Measurements from ENCODE around the gene DTNB.
"Not testable (repeated sequence)": the region's sequence is repeated elsewhere in the genome, so short reads cannot be mapped to it uniquely, and the experiment has no call there.

Gene DTNB

DNA sequence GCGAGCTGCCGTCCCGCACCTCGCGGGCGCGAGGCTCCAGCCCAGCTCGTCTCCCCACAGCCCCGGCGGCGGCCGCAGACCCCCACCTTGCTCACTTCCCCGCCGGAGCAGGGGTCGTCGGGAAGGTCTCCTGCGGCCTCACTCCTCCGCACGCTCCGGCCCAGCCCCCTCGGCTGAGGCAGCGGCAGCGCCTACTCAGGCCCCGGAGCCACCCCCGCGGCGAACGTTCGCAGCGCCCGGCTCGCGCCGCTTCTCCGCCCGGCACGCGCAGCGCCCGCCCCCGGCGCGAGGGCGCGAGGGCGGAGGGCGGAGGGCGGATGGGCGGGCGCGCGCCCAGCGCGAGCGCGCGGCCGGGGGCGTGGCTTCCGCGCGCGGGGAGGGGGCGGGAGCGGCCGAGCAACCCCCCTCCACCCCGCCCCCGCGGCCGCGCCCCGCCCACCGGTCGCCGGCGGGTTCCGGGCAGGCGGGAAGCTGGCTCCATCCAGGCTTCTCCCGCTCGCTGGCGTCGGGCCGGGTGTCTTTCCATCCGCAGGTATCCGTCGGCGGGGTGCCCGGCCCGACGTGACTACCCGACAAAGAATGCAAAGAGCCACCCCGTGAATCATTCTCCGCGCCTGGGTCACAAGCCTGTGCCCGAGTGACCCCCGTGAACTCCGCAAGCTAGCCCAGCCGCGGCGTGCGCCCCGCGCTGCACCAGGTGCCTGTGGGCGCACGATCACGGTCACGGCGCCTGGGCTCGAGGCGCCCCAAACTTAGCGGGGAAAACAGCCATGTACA lies at the start of gene DTNB:
DTNB (minus strand) TSS at position 278 of the 777 bp plus-strand sequence. CDS start 20,917 bp downstream, outside the sequence.
- peak; percentile 69 to 84 for DNase-seq

DNA sequence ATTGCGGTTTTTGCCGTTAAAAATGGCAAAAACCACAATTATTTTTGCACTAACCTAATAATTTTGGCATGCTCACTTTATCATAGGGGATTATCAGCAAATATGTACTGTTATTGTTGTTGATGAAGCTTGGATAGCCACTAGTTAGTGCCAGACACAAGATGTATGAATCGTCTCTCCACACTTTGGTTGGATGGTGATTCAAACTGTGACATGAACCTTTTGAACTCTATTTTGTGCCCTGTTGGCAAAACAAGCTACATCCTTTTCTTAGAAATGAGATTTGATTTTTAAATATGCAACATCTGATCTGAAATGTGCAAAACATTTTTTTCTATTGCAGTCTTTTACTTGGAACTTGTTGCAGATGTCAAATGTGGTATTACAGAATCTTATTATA lies 48.8 kb upstream of the DTNB start:
- DNase-seq, result no peak

DNA sequence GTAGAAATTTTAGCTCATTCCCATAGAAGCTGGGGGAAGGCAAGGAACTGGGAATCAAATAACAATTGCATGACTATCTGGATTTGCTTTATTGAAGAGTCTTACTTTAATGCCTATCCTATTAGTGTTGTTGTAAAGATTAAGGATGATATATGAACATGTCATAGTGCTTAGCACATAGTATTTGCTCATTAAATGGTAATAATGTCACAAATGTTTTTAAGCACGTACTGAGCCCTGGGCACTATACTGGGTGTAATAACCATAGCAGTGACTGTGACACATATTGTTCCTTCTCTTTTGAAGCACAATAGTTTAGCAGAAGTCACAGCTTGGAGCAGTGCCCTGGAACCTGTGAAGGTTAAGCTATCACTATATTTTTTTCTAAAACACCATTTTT lies 47.2 kb upstream of the DTNB start:
- DNase-seq, result no peak

DNA sequence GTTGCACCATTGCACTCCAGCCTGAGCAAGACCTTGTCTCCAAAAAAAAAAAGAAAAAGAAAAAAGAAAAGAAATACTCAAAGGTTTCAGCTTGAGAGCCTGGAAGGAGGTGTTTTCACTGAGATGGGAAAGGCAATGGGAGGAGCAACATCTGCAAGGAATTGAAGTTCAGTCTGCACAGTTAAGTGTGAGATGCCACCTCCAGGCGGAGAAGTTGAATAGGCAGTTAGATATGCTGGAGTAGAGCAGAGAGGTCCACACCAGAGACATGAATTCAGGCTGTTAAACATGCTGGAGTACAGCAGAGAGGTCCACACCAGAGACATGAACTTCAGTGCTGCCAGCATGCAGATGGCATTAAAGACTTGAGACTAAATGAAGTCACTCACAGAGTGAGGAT lies 41.4 kb upstream of the DTNB start:
- no peak for DNase-seq

DNA sequence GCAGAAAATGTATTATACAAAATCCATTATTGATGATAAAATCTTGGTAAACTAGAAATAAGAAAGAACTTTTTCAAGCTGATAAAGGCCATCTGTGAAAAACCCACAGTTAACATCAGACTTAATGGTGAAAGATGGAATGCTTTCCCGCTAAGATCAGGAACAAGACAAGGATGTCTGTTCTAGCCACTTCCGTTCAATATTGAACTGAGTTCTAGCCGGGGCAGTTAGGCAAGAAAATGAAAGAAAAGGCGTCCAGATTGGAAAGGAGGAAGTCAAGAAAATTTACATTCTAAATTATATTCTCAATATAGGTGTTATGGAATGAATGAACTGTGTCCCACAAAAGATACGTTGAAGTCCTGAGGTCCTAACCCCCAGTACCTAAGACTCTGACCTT lies 39.1 kb upstream of the DTNB start:
- DNase-seq, result no peak

- DNase-seq, result no peak
Measured at GRCh38 chr2:25711675-25712354, 38.4 kb upstream of the DTNB start.

- DNase-seq, result no peak
Measured at GRCh38 chr2:25710750-25711149, 37.4 kb upstream of the DTNB start.

DNA sequence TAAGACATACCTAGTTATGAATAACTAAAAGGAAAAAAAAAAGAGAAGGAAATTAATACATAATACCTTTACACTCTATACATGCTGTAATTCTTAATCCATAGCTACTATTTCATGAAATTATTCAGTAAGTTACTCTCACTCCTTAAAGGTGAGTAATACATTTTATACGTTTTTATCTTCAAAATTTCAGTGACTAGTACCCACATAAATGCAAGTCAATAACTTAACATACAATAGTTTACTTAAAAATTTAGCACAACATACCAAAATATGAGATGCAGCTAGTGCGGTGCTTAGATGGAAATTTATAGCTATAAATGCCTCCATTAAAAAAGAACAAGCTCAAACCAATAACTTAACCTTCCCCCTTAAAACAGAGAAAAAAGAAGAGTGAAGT lies 36.0 kb upstream of the DTNB start:
- DNase-seq, result no peak

GRCh38 chr2:25707927-25708590 lies 34.7 kb upstream of the DTNB start:
- DNase-seq, result no peak

DNA sequence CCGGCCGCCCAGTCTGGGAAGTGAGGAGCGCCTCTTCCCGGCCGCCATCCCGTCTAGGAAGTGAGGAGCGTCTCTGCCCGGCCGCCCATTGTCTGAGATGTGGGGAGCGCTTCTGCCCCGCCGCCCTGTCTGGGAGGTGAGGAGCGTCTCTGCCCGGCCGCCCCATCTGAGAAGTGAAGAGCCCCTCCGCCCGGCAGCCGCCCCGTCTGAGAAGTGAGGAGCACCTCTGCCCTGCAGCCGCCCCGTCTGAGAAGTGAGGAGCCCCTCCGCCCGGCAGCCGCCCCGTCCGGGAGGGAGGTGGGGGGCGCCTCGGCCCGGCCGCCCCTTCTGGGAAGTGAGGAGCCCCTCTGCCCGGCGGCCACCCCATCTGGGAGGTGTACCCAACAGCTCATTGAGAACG lies 32.2 kb upstream of the DTNB start:
- DNase-seq, result not testable (repeated sequence)

GRCh38 chr2:25701801-25702200 lies 28.4 kb upstream of the DTNB start:
- no peak for DNase-seq

DNA sequence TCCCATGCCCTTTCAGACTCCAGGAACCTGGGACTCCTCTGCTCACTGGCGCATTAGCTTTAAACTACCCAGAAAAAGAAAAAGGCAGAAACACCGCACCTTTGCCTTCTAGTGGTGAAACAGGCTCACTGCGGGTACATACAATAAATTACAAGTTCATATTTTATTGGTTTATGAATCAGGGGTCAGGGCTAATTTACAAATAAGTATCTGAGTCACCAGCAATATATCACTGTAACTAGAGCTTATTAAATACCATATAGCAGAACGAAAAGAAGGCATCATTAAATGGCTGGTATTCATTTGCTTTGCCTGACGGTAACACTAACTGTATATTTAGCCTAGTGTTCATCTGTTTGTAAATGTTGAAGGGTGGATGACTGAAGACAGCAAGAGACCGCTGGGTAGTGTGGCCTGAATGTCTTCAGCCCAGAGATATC lies 26.9 kb upstream of the DTNB start:
- DNase-seq, result peak; percentile 4 to 18

DNA sequence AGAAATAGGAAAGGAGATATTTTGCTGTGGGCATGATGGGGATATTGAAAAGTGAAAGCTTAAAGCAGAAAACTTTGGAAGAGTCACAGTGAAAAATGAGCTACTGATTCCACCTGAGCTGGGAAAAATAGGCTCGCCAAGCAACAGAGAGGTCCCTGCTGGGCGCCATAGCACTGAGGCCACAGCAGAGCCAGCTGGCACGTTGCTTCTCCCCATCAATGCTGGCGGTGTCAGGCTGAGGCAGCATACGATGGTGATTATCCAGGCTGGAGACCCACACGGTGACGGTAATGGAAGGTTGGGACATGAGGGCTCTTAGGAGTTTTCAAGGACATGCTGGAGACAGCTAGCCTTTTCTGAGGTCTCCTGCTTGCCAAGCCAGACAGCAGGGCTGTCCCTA lies 25.8 kb upstream of the DTNB start:
- DNase-seq, result no peak

- no peak for DNase-seq
Measured at GRCh38 chr2:25698752-25699151, 25.4 kb upstream of the DTNB start.

DNA sequence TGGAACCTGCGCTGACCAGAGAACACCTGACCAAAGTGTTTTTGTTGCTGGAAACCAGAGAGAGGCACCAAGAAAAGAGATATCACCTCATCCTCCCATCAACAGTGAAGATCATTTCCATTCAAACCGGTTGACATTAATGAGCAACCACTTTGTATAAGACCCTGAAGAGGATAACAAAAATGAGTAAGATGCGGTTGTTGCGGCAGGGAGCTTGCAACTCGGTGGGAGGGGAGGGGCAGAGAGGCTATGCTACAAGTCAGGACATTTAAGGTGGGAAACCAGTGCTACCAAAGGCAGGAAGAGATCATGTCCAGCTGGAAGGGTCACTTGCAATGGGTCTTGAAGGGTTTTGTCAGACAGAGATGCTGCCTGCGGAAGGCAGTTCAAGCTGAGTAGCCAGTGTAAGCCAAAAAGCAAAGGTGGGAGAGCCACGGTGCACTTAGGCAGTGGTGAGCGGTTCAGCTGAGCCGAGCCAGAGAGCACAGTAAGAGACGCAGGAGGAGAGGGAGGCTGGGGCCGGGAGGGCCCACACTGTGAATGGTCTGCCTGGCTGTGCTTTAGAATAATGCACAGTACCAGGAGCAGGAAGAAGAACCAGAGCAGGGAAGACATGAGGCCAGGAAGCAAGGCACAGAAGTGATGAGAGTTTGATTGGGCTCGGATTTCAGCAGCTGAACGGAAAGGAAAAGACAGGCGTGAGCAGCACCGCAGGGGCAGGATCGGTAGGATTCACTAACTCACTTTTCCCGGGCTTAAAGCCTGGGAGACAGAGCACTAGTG lies 24.4 kb upstream of the DTNB start:
- DNase-seq, result no peak

DNA sequence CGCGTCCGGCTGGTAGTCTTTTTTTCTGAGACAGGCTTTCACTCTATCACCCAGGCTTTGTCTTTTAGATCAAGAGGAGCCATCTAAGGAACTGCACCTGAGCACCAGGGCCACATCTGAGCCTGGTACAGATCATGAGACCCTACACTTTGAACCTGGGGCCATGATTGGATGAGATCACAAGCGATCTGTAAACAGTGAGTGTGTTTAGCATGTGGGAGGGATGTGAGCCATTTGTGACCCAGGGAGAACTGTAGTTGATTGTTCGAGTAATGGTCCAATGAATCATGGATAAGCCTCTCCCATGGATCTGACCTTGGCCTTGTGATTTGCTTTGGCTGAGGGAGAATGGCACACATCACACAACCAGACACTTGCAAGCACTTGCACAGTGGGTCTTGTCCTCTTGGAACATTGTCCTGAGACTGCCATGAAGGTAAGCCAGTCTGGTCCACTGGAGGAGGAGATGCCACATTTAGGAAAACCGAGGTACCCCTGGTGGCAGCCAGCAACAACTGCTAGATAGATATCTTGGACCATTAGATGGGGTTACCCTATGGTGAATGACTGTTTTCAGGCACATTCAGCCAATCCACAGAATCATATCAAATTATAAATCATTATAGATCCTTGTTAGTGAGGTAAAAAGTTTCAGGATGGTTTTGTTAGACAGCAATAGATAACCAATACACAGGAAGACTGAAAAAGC lies 19.5 kb upstream of the DTNB start:
- no peak for DNase-seq

DNA sequence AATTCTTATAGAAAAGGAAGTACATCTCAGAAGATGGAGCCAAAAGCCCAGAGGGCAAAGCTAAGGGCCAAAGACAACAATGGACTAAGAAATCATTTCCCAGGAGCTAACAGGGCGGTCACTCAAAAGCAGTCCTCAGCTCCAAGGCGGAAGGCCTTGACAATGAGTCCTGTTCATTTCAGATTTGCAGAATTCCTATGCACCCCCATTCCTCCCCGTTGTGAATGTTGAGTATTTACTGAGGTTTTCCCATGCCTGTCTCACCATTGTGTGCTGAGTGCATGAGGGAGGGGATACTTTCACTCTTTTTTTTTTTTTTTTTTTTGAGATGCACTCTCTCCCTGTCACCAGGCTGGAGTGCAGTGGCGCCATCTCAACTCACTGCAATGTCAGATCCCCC lies 18.8 kb upstream of the DTNB start:
- no peak for DNase-seq

GRCh38 chr2:25690058-25690457 lies 16.7 kb upstream of the DTNB start:
- no peak for DNase-seq

DNA sequence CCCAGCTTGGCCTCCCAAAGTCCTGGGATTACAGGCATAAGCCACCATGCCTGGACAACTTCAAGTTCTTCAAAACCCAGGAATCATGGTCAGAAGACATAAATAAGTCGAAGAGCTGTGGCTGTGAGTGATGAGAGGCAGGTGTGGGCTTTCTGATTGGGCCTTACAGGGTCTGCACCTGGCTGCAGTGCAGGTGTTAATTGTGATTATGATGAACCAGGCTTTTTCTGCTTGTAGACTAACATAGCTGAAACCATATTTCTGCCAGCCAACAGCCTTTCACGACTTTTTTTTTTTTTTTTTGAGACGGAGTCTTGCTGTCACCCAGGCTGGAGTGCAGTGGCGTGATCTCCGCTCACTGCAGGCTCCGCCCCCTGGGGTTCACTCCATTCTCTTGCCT lies 14.9 kb upstream of the DTNB start:
- no peak for DNase-seq

- no peak for DNase-seq
Measured at GRCh38 chr2:25685741-25686140, 12.4 kb upstream of the DTNB start.

- no peak for DNase-seq
Measured at GRCh38 chr2:25684577-25685473, 11.4 kb upstream of the DTNB start.
